B cell (primary cell): ENCODE results near the gene SLC25A21. TPM values are rescaled to one million over a fixed set of nuclear protein-coding genes. Genes with fewer than 3 reads are reported as not detected.

ENCODE experiments used
- ATAC-seq: fragments of 200-7000 bp; cut with Tn5 transposase; one replicate; pipeline ENCODE4 v1.10.0; 2021; ENCODE audit warnings: low read depth, mild to moderate bottlenecking, moderate number of reproducible peaks, moderate library complexity
- CTCF ChIA-PET: fragments of 350-600 bp; sonication (Branson Sonifier 250); formaldehyde crosslinking; loops from one replicate; lab custom pipeline; 2021; ENCODE audit warnings: antibody characterized with exemption, inconsistent platforms; lab: Charles Lee
- POLR2A ChIA-PET: fragments of 350-600 bp; sonication (Branson Sonifier 250); formaldehyde crosslinking; loops from one replicate; lab custom pipeline; 2021; ENCODE audit warnings: antibody characterized with exemption; lab: Charles Lee
- DNase-seq: peaks from one replicate; pipeline ENCODE4 v3.0.0; 2013
- H2AFZ ChIP-seq: 2 replicates; pipeline ENCODE4 v1.6.1; 2012; ENCODE audit warnings: mild to moderate bottlenecking, low read depth, low read length; ENCODE audit not compliant: insufficient read depth, poor library complexity, severe bottlenecking
- H3K27ac ChIP-seq, 2 donors: 1 replicate in 1 of 2; 2 replicates in 1 of 2; pipeline ENCODE4 v1.5.1; 2012 to 2013; ENCODE audit warnings: low read length in 2 of 2, mild to moderate bottlenecking in 2 of 2, moderate library complexity in 1 of 2
- H3K27me3 ChIP-seq, 4 experiments: fragments of 200-600 bp in 1 of 4; sonication (generic) in 1 of 4; replicated peaks in 1 of 4; 1 replicate in 2 of 4; 2 replicates in 2 of 4; pipeline versions ENCODE4 v1.6.1 to v1.7.0; 2013 to 2016; ENCODE audit warnings: low read length in 3 of 4, mild to moderate bottlenecking in 2 of 4, mixed read lengths in 1 of 4, moderate library complexity in 1 of 4; ENCODE audit not compliant: insufficient read depth in 4 of 4, control insufficient read depth in 3 of 4; ENCODE audit errors: control extremely low read depth in 1 of 4
- H3K36me3 ChIP-seq, 2 experiments: replicated peaks in 1 of 2; 1 replicate in 1 of 2; 2 replicates in 1 of 2; pipeline versions ENCODE4 v1.6.1 to v1.7.1; 2013; ENCODE audit warnings: low read length in 1 of 2; ENCODE audit not compliant: insufficient read depth in 2 of 2, control insufficient read depth in 1 of 2; ENCODE audit errors: control extremely low read depth in 1 of 2, extremely low read depth in 1 of 2
- H3K4me1 ChIP-seq, 2 donors: fragments of 200-600 bp in 1 of 2; sonication (generic) in 1 of 2; 1 replicate in 1 of 2; 2 replicates in 1 of 2; pipeline versions ENCODE4 v1.5.1 to v1.6.1; 2013 to 2017; ENCODE audit warnings: low read length in 2 of 2; ENCODE audit not compliant: control insufficient read depth in 2 of 2, insufficient read depth in 2 of 2
- H3K4me2 ChIP-seq: replicated peaks from 2 replicates; pipeline ENCODE3; 2012; ENCODE audit warnings: mild to moderate bottlenecking, low read depth, low read length; ENCODE audit not compliant: poor library complexity, severe bottlenecking
- H3K4me3 ChIP-seq, 5 experiments: fragments of 200-600 bp in 1 of 5; sonication (generic) in 1 of 5; 1 replicate in 3 of 5; 2 replicates in 2 of 5; pipeline versions ENCODE4 v1.5.1 to v1.7.0; 2011 to 2016; ENCODE audit warnings: low read length in 4 of 5, mild to moderate bottlenecking in 4 of 5, low read depth in 2 of 5, control low read depth in 1 of 5, moderate library complexity in 1 of 5; ENCODE audit not compliant: insufficient read depth in 1 of 5; ENCODE audit errors: control extremely low read depth in 1 of 5, extremely low read depth in 1 of 5
- H3K79me2 ChIP-seq: fragments of 200-600 bp; sonication (generic); one replicate; pipeline ENCODE4 v1.6.0; 2016; ENCODE audit warnings: low read length; ENCODE audit not compliant: control insufficient read depth, insufficient read depth
- H3K9ac ChIP-seq: fragments of 200-600 bp; sonication (generic); 2 replicates; pipeline ENCODE4 v1.6.1; 2017; ENCODE audit warnings: mild to moderate bottlenecking, low read length, moderate library complexity
- H3K9me3 ChIP-seq, 3 donors: one replicate each; pipeline versions ENCODE4 v1.6.1 to v1.7.1; 2013; ENCODE audit warnings: low read length in 2 of 3; ENCODE audit not compliant: control insufficient read depth in 2 of 3, insufficient read depth in 1 of 3; ENCODE audit errors: control extremely low read depth in 1 of 3
- H4K20me1 ChIP-seq: 2 replicates; pipeline ENCODE4 v1.6.0; 2012; ENCODE audit warnings: mild to moderate bottlenecking, low read length; ENCODE audit not compliant: insufficient read depth, control insufficient read depth, poor library complexity, severe bottlenecking
- H3K27ac Mint-ChIP-seq: one replicate; pipeline ENCODE4 v1.8.0; 2021; ENCODE audit warnings: mixed read lengths
- H3K27me3 Mint-ChIP-seq: one replicate; pipeline ENCODE4 v1.8.0; 2021; ENCODE audit warnings: mixed read lengths
- H3K4me1 Mint-ChIP-seq: one replicate; pipeline ENCODE4 v1.8.0; 2021; ENCODE audit warnings: mixed read lengths
- H3K4me3 Mint-ChIP-seq: one replicate; pipeline ENCODE4 v1.8.0; 2021; ENCODE audit warnings: mixed read lengths
- H3K9me3 Mint-ChIP-seq: one replicate; pipeline ENCODE4 v1.8.0; 2022; ENCODE audit warnings: mixed read lengths; ENCODE audit not compliant: insufficient read depth
- EZH2 ChIP-seq: IDR thresholded peaks from 2 replicates; pipeline ENCODE4 v1.6.1; 2012; ENCODE audit warnings: borderline replicate concordance, low read depth, mild to moderate bottlenecking, moderate library complexity, low read length; ENCODE audit not compliant: insufficient read depth, poor library complexity, severe bottlenecking
- WGBS: methylation state at CpG from one replicate; pipeline ENCODE4 v1.1.5; 2013; ENCODE audit warnings: missing lambda C conversion rate; ENCODE audit not compliant: insufficient coverage; 5-methylcytosine and 5-hydroxymethylcytosine counted together
- intact Hi-C: fragments of 100-400 bp; cut with micrococcal nuclease; formaldehyde crosslinking; loops from one replicate; pipeline ENCODE4 v1.10.0; 2022
- polyA plus RNA-seq: library from polyadenylated mRNA; depleted of rRNA; stranded (reverse); fragments of >200 nt; gene quantifications from 2 replicates; pipeline ENCODE4 v1.2.3, GENCODE V29; 2012
- total RNA-seq, 2 donors: library from RNA; stranded (reverse); fragments of 120-200 nt in 1 of 2; gene quantifications; 1 replicate in 1 of 2; 2 replicates in 1 of 2; pipeline versions ENCODE4 v1.2.3 to v1.2.4, GENCODE V29; 2013 to 2022
- TF ChIP-seq, protein P1 (sequence below): fragments of 200-600 bp; IDR thresholded peaks from one replicate; pipeline ENCODE4 v1.8.0; 2022; ENCODE audit warnings: antibody characterized with exemption, mild to moderate bottlenecking

SLC25A21 gene
- total and polyA plus RNA-seq, 2 donors (not counting 1 experiment from before 2014, with no cell fraction given), result not detected

DNA sequence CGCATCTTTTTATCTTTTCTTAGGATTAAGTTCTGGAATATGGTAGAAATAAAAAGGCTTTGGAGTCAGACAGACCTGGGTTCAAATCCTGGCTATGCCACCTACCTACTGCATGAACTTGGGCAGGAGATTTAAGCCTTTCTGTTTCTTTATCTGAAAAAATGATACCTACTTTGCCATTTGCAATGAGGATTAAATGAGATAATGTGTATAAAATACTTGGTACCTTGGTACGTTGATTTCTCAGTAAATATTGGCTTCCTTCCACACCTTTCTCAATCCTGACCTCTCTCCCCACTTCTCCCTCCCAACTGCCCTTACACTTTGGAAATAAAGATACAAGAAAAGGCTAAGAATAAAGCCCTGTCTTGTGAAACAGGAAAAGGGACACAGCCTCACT is 338.1 kb downstream of the SLC25A21 start:
- H3K4me3 ChIP-seq, result no peak overlapping the region
- peaks cover 0 to 5% (median 0%) of the 10 kb centered on the region in 3 donors for H3K9me3 ChIP-seq
- no peak overlapping the region for H3K9ac ChIP-seq
- POLR2A ChIA-PET, result no interaction called here
- WGBS, result no CpG with 5 or more reads among the region's 2 CpGs
- no peaks in the 10 kb centered on the region for H3K79me2 ChIP-seq
- H3K4me1 Mint-ChIP-seq, result no peaks in the 10 kb centered on the region
- no peak overlapping the region for H3K27ac ChIP-seq
- CTCF ChIA-PET, result no interaction called here
- no peak overlapping the region for H3K4me2 ChIP-seq
- no peak for DNase-seq
- TF ChIP-seq, protein P1, sequence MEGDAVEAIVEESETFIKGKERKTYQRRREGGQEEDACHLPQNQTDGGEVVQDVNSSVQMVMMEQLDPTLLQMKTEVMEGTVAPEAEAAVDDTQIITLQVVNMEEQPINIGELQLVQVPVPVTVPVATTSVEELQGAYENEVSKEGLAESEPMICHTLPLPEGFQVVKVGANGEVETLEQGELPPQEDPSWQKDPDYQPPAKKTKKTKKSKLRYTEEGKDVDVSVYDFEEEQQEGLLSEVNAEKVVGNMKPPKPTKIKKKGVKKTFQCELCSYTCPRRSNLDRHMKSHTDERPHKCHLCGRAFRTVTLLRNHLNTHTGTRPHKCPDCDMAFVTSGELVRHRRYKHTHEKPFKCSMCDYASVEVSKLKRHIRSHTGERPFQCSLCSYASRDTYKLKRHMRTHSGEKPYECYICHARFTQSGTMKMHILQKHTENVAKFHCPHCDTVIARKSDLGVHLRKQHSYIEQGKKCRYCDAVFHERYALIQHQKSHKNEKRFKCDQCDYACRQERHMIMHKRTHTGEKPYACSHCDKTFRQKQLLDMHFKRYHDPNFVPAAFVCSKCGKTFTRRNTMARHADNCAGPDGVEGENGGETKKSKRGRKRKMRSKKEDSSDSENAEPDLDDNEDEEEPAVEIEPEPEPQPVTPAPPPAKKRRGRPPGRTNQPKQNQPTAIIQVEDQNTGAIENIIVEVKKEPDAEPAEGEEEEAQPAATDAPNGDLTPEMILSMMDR, result no peak
- TF ChIP-seq EZH2, result no peak
- intact Hi-C loops, result no loop called here
- no peaks in the 10 kb centered on the region for H3K4me1 ChIP-seq
- no peaks in the 10 kb centered on the region for H3K36me3 ChIP-seq
- H3K27me3 Mint-ChIP-seq, result no peaks in the 10 kb centered on the region
- peaks cover 2% of the 10 kb centered on the region for H3K9me3 Mint-ChIP-seq
- no peak overlapping the region for H2AFZ ChIP-seq
- no peaks in the 10 kb centered on the region for H4K20me1 ChIP-seq
- H3K27ac Mint-ChIP-seq, result no peak overlapping the region
- H3K27me3 ChIP-seq, result no peaks in the 10 kb centered on the region
- H3K4me3 Mint-ChIP-seq, result no peak overlapping the region
- ATAC-seq, result no peak

DNA sequence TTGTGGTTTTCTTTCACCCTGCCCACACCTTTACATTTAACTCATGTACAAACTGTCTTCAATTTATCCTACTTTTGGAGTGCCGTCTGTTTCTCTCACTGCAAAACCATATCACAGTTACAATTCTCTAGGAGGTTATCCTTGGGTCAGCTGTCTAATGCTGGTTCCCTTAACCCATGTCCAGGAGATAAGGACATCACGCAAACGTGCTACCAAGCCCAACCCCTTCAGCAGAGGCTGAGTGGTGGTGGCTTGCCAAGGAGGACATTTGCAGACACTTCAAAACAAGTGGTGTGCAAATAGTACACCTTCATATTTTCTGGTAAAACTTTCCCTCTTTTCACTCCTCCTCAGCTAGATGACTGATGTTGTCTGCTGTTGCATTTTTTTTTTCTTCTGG is 342.9 kb downstream of the SLC25A21 start:
- DNase-seq (no peak), ATAC-seq (no peak)
- POLR2A ChIA-PET, result no interaction called here
- no peak overlapping the region for H3K4me3 Mint-ChIP-seq
- no peak overlapping the region for H3K4me3 ChIP-seq
- H2AFZ ChIP-seq, result no peak overlapping the region
- H3K27me3 ChIP-seq, result no peaks in the 10 kb centered on the region
- no peaks in the 10 kb centered on the region for H3K36me3 ChIP-seq
- no peaks in the 10 kb centered on the region for H4K20me1 ChIP-seq
- H3K27ac ChIP-seq, result no peak overlapping the region
- no peak overlapping the region for H3K4me2 ChIP-seq
- 86% methylated on average over 1 of the region's 3 CpGs for WGBS
- no peaks in the 10 kb centered on the region for H3K4me1 ChIP-seq
- H3K79me2 ChIP-seq, result no peaks in the 10 kb centered on the region
- H3K27me3 Mint-ChIP-seq, result no peaks in the 10 kb centered on the region
- no peaks in the 10 kb centered on the region for H3K9me3 ChIP-seq
- H3K4me1 Mint-ChIP-seq, result no peaks in the 10 kb centered on the region
- H3K9me3 Mint-ChIP-seq, result peaks cover 2% of the 10 kb centered on the region
- intact Hi-C loops, result no loop called here
- no peak overlapping the region for H3K9ac ChIP-seq
- CTCF ChIA-PET, result no interaction called here
- TF ChIP-seq, protein P1, result no peak
- no peak for TF ChIP-seq EZH2
- no peak overlapping the region for H3K27ac Mint-ChIP-seq
